ENCODE results near the gene TTBK1. TPM values are rescaled to one million over a fixed set of nuclear protein-coding genes. Genes with fewer than 3 reads are reported as not detected.
A peak's percentile ranks its signal among the peaks of the same experiment; 100 is the strongest.

Gene TTBK1
- total RNA-seq, 2 donors from 2014 or later: 0.12 to 0.15 TPM

DNA sequence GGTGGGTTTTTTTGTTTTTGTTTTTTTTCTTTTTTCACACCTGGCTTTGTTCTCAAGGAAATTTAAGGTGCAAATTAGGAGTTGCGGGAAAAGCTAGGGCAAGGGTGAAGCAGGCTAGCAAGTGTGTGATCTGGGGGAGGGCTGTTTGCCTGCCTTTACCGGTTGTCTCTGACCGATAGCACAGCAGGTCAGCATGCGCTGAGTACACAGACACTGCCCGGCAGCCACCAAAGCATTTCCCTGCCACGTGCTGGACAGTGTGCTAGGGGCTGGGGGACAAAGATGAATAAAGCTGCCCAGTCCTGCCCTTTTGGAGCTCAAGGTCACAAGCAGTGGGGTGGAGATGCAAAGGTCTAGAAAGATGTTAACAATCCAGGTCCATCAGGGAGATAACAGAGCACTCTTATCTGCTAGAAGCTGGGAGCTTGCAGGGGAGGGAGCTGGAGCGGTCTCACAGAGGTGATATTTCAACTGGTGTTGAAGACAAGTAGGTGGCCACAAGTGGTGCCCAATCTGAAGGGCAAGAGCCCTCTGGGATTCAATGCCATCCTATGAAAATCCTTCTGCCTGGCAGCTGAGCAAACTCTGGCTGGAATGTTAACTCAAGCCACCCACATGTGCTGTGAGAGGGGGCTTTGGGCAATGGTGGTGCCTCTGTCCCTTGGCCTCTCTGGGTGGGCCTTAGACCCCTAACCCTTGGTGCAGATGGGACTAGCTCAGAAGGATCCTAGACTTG, 24.5 kb downstream of the TTBK1 start:
- peaks cover 0 to 35% of the 10 kb centered on the region in 2 donors for H3K4me1 ChIP-seq
- TF ChIP-seq, protein P1, sequence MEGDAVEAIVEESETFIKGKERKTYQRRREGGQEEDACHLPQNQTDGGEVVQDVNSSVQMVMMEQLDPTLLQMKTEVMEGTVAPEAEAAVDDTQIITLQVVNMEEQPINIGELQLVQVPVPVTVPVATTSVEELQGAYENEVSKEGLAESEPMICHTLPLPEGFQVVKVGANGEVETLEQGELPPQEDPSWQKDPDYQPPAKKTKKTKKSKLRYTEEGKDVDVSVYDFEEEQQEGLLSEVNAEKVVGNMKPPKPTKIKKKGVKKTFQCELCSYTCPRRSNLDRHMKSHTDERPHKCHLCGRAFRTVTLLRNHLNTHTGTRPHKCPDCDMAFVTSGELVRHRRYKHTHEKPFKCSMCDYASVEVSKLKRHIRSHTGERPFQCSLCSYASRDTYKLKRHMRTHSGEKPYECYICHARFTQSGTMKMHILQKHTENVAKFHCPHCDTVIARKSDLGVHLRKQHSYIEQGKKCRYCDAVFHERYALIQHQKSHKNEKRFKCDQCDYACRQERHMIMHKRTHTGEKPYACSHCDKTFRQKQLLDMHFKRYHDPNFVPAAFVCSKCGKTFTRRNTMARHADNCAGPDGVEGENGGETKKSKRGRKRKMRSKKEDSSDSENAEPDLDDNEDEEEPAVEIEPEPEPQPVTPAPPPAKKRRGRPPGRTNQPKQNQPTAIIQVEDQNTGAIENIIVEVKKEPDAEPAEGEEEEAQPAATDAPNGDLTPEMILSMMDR (IDR thresholded peaks at IDR 0.05): no peak
- H3K27me3 ChIP-seq: no peaks in the 10 kb centered on the region
- H3K9me3 ChIP-seq: no peaks in the 10 kb centered on the region
- no peaks in the 10 kb centered on the region for H3K36me3 ChIP-seq
- H3K4me3 ChIP-seq: no peak overlapping the region
- no peak for DNase-seq (ENCODE audit: low spot score)
- peak overlapping the region; percentile 80 to 88 for H3K27ac ChIP-seq

DNA sequence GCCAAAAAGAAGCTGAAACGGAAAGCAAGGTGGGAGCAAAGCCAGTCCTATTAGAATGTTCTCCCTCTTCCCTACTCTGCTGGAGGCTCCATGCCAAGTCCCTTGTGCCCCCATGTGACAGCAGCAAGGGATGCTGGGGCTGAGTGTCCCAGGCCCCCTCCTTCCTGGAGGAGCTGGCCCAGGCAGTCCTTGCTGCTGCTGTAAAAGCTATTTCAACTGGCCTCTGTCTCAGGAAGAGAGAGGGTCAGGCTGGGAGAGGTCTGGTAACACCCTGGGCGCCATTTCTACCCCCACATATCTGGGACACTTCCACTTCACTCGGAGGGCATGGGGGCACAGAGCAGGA, 25.0 kb downstream of the TTBK1 start:
- Histone ChIP-seq H3K4me3 (no peak overlapping the region), H3K36me3 (no peaks in the 10 kb centered on the region), H3K27ac (peak overlapping the region; percentile 80 to 88), H3K27me3 (no peaks in the 10 kb centered on the region), H3K9me3 (no peaks in the 10 kb centered on the region), H3K4me1 (peaks cover 0 to 35% of the 10 kb centered on the region in 2 donors)
- TF ChIP-seq, protein P1 (IDR thresholded peaks at IDR 0.05): no peak
- DNase-seq (ENCODE audit: low spot score): no peak

DNA sequence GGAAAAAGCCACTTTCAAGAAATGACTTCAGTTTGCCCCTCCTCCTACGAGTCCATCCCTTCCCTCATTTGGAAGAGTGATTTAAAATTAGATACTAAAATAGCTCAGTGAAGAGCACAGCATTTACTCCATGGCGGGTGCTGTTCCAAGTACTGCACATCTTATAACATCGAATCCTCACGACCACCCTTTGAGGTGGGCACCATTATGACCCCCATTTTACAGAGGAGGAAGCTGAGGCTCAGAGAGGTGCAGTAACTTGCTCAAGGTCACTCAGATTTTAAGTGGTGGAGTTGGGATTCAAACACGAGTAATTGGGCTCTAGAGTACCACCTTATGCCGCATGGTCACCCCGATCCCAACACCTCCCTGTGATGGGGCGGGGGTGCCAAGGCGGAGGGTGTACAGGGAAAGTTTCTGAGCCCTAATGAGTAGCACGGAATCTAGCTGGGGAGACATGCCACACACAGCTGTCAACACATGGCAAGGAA, 25.5 kb downstream of the TTBK1 start:
- H3K27me3 ChIP-seq: no peaks in the 10 kb centered on the region
- TF ChIP-seq, protein P1 (IDR thresholded peaks at IDR 0.05): no peak
- peak overlapping the region in 1 of 2 donors; percentile 43 for H3K4me3 ChIP-seq
- no peaks in the 10 kb centered on the region for H3K36me3 ChIP-seq
- no peaks in the 10 kb centered on the region for H3K9me3 ChIP-seq
- H3K27ac ChIP-seq: peak overlapping the region; percentile 80 to 88
- no peak for DNase-seq (ENCODE audit: low spot score)
- peaks cover 0 to 35% of the 10 kb centered on the region in 2 donors for H3K4me1 ChIP-seq

DNA sequence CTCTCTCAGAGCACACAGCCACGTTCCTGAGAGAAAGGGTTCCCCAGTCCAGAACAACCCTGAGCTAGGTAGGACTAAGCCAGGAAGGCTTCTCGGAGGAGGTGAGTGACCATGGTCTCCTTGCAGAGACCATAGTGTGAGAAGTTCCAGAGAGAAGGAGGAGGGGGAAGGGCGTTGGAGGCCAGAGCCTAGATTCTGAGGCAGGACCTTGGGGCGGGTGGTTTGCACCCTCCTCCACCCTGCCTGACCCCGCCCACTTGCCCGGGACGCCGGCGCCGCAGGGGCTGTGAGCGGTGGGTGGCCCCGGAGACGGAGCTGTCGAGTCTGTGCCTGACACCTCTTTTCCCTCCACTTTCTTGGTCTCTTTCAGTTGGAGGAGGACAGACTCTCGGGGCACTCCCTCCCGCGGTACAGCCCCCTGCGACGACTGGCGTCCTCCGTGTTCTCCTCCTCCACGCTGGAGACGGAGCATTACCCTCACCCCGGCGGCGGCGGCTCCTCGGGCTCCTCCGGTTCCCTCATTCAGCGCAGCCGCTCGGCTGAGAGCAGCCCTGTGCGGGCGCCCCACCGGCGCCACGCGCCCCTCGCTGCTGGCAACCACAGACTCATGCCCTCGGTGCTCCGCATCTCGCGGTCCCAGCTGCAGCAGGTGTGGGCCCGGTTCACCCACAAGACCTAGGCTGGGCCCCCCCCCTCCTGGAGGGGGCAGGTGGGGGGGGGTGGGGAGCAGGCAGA, 26.2 kb downstream of the TTBK1 start:
- H3K4me1 ChIP-seq: peaks cover 0 to 35% of the 10 kb centered on the region in 2 donors
- H3K36me3 ChIP-seq: no peaks in the 10 kb centered on the region
- no peaks in the 10 kb centered on the region for H3K9me3 ChIP-seq
- TF ChIP-seq, protein P1 (IDR thresholded peaks at IDR 0.05): no peak
- peak overlapping the region; percentile 80 to 88 for H3K27ac ChIP-seq
- no peak for DNase-seq (ENCODE audit: low spot score)
- peak overlapping the region in 1 of 2 donors; percentile 43 for H3K4me3 ChIP-seq
- no peaks in the 10 kb centered on the region for H3K27me3 ChIP-seq

DNA sequence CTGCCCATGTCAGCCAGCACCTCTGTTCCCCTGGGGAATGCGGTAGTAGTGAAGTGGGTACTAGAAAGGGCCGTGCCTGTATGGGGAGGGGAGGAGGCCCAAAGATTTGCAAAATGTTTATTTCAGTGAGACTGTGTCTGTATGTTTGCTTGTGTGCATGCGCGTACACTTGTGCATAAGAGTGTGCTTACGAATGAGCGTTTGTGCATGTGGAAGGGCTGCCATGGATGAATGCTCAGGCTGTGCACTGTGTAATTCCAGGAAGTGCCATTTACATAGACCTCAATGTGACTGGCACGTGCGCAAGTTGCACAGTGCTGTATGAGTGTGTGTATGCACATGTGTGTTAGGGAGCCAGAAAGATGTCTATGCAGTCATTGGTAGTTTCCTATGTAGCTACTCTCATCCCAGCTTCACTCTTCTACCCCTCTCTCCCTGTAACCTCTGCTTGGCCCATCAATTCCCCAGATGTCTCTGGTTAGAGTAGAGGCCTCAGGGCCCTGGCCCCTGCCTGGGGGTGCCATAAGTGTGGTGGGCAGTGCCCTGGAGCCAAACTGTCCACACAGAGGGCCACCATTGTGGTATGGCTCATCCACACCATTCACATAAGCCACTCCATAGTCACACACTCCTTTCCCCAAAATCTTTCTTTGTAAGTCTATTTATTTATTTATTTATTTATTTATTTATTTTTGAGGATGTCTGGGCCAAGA, 28.0 kb downstream of the TTBK1 start:
- Histone ChIP-seq H3K4me1 (peaks cover 0 to 52% of the 10 kb centered on the region in 2 donors), H3K27me3 (peaks cover 0 to 9% of the 10 kb centered on the region in 2 donors), H3K36me3 (no peaks in the 10 kb centered on the region), H3K9me3 (no peaks in the 10 kb centered on the region), H3K4me3 (no peak overlapping the region), H3K27ac (peak overlapping the region in 1 of 2 donors; percentile 88)
- no peak for DNase-seq (ENCODE audit: low spot score)
- TF ChIP-seq, protein P1 (IDR thresholded peaks at IDR 0.05): no peak

Data from right atrium auricular region (tissue), 2 donors.